GM23338 (cell line): ENCODE data around the gene GPN3. TPM values are rescaled to one million over a fixed set of nuclear protein-coding genes. Genes with fewer than 3 reads are reported as not detected.

Experiments used
- ATAC-seq: fragments of 200-7000 bp; cut with Tn5 transposase; 3 replicates; pipeline ENCODE4 v1.9.1; 2020
- DNase-seq: peaks from one replicate; pipeline ENCODE4 v3.0.0-alpha.2; 2015; ENCODE audit warnings: low spot score
- H2AFZ ChIP-seq: fragments of 200-600 bp; sonication (generic); 2 replicates; pipeline ENCODE4 v1.8.0; 2016; ENCODE audit warnings: antibody characterized with exemption, mild to moderate bottlenecking, moderate library complexity
- H3F3A ChIP-seq: fragments of 200-600 bp; sonication (generic); replicated peaks from 2 replicates; pipeline ENCODE4 v1.8.0; 2017; ENCODE audit warnings: antibody characterized with exemption, mixed run types, low read depth
- H3K27ac ChIP-seq: fragments of 200-600 bp; sonication (generic); 2 replicates; pipeline ENCODE4 v1.6.1; 2016; ENCODE audit warnings: low read depth
- H3K27me3 ChIP-seq: fragments of 200-600 bp; sonication (generic); 2 replicates; pipeline ENCODE4 v1.8.0; 2016; ENCODE audit warnings: mild to moderate bottlenecking, mixed run types, moderate library complexity; ENCODE audit not compliant: insufficient read depth
- H3K36me3 ChIP-seq: fragments of 200-600 bp; sonication (generic); 2 replicates; pipeline ENCODE4 v1.8.0; 2016; ENCODE audit warnings: mild to moderate bottlenecking; ENCODE audit not compliant: insufficient read depth
- H3K4me1 ChIP-seq: fragments of 200-600 bp; sonication (generic); 2 replicates; pipeline ENCODE4 v1.8.0; 2016; ENCODE audit warnings: mild to moderate bottlenecking, moderate library complexity; ENCODE audit not compliant: insufficient read depth
- H3K4me2 ChIP-seq: fragments of 200-600 bp; sonication (generic); 2 replicates; pipeline ENCODE4 v1.7.1; 2017; ENCODE audit warnings: mixed run types
- H3K4me3 ChIP-seq: fragments of 200-600 bp; sonication (generic); 2 replicates; pipeline ENCODE4 v1.6.1; 2016; ENCODE audit warnings: mixed run types
- H3K79me2 ChIP-seq: fragments of 200-600 bp; sonication (generic); replicated peaks from 2 replicates; pipeline ENCODE4 v1.8.0; 2017; ENCODE audit warnings: mild to moderate bottlenecking; ENCODE audit not compliant: insufficient read depth
- H3K9me2 ChIP-seq: fragments of 200-600 bp; sonication (generic); 2 replicates; pipeline ENCODE4 v1.8.0; 2017; ENCODE audit not compliant: insufficient read depth
- H4K20me1 ChIP-seq: fragments of 200-600 bp; sonication (generic); replicated peaks from 2 replicates; pipeline ENCODE4 v1.8.0; 2017; ENCODE audit warnings: mild to moderate bottlenecking; ENCODE audit not compliant: insufficient read depth
- H3K27ac Mint-ChIP-seq: 2 replicates; pipeline ENCODE4 v1.8.0; 2020; ENCODE audit warnings: inconsistent platforms, mild to moderate bottlenecking, moderate library complexity, mixed read lengths
- H3K27me3 Mint-ChIP-seq: 3 replicates; pipeline ENCODE4 v1.8.0; 2022; ENCODE audit warnings: low read depth, mild to moderate bottlenecking, moderate library complexity, mixed read lengths, inconsistent platforms; ENCODE audit not compliant: insufficient read depth, poor library complexity
- H3K36me3 Mint-ChIP-seq: 3 replicates; pipeline ENCODE4 v1.8.0; 2021; ENCODE audit warnings: low read depth, mild to moderate bottlenecking, inconsistent platforms, moderate library complexity, mixed read lengths
- H3K4me1 Mint-ChIP-seq: 3 replicates; pipeline ENCODE4 v1.8.0; 2020; ENCODE audit warnings: mild to moderate bottlenecking, inconsistent platforms, mixed read lengths
- H3K4me3 Mint-ChIP-seq: 3 replicates; pipeline ENCODE4 v1.8.0; 2021; ENCODE audit warnings: moderate library complexity, mild to moderate bottlenecking, inconsistent platforms, mixed read lengths
- H3K9me3 Mint-ChIP-seq: 3 replicates; pipeline ENCODE4 v1.8.0; 2020; ENCODE audit warnings: moderate library complexity, mild to moderate bottlenecking, inconsistent platforms, mixed read lengths
- CREB1 ChIP-seq: fragments of 250-450 bp; sonication (Bioruptor Pico); IDR thresholded peaks from 2 replicates; pipeline ENCODE4 v1.5.0; 2020; ENCODE audit warnings: low read depth, mild to moderate bottlenecking, moderate library complexity
- CTCF ChIP-seq, 2 experiments: fragments of 200-600 bp in 1 of 2; sonication (generic) in 1 of 2; conservative IDR thresholded peaks; 2 replicates each; pipeline versions ENCODE4 v1.5.1 to v1.6.1; 2016 to 2017; ENCODE audit warnings: antibody characterized with exemption in 2 of 2, low read depth in 2 of 2, mild to moderate bottlenecking in 2 of 2, moderate library complexity in 1 of 2
- ETS1 ChIP-seq: IDR thresholded peaks from 2 replicates; pipeline ENCODE4 v1.6.1; 2016; ENCODE audit warnings: antibody characterized with exemption
- EZH2 ChIP-seq: fragments of 200-600 bp; sonication (generic); IDR thresholded peaks from one replicate; pipeline ENCODE4 v1.8.0; 2017; ENCODE audit warnings: antibody characterized with exemption, mild to moderate bottlenecking, low read depth; ENCODE audit not compliant: unreplicated experiment
- EZH2phosphoT487 ChIP-seq: fragments of 200-600 bp; sonication (generic); IDR thresholded peaks from one replicate; pipeline ENCODE4 v1.8.1; 2018; ENCODE audit warnings: antibody characterized with exemption; ENCODE audit not compliant: unreplicated experiment
- JUNB ChIP-seq: IDR thresholded peaks from one replicate; pipeline ENCODE4 v1.6.1; 2016; ENCODE audit warnings: antibody characterized with exemption; ENCODE audit not compliant: unreplicated experiment
- NANOG ChIP-seq: IDR thresholded peaks from 2 replicates; pipeline ENCODE4 v1.6.1; 2016; ENCODE audit warnings: antibody characterized with exemption, borderline replicate concordance
- POLR2AphosphoS5 ChIP-seq: IDR thresholded peaks from 2 replicates; pipeline ENCODE4 v1.6.1; 2016; ENCODE audit warnings: antibody characterized with exemption, low read depth
- REST ChIP-seq: IDR thresholded peaks from one replicate; pipeline ENCODE4 v1.6.1; 2018; ENCODE audit warnings: antibody characterized with exemption; ENCODE audit not compliant: unreplicated experiment
- STAT1 ChIP-seq: IDR thresholded peaks from one replicate; pipeline ENCODE4 v1.6.1; 2016; ENCODE audit warnings: antibody characterized with exemption; ENCODE audit not compliant: unreplicated experiment
- ZNF114 ChIP-seq: fragments of 250-450 bp; sonication (Bioruptor Pico); IDR thresholded peaks from 2 replicates; pipeline ENCODE4 v1.5.0; 2020; ENCODE audit warnings: mild to moderate bottlenecking, moderate library complexity
- ZNF331 ChIP-seq: fragments of 250-450 bp; sonication (Bioruptor Pico); IDR thresholded peaks from 2 replicates; pipeline ENCODE4 v1.5.0; 2020; ENCODE audit warnings: low read depth, mild to moderate bottlenecking, moderate library complexity
- ZNF462 ChIP-seq: fragments of 250-450 bp; sonication (Bioruptor Pico); IDR thresholded peaks from 2 replicates; pipeline ENCODE4 v1.5.0; 2020; ENCODE audit warnings: mild to moderate bottlenecking, moderate library complexity
- polyA plus RNA-seq: library from polyadenylated mRNA; unstranded; fragments of >200 nt; fragmentation: Nextera tagmentation; extraction: Ambion mirVana; gene quantifications from 2 replicates; pipeline ENCODE4 v1.2.1, GENCODE V29; 2016
- total RNA-seq: library from RNA; depleted of rRNA; stranded (reverse); fragments of >200 nt; shearing (Covaris generic); gene quantifications from 2 replicates; pipeline ENCODE4 v1.2.3, GENCODE V29; 2014

The GPN3 gene
- total and polyA plus RNA-seq, 2 experiments from 2014 or later, result 45.0 to 108 TPM

- peaks cover 6% of the 10 kb centered on the region for H3K4me1 Mint-ChIP-seq
- Histone ChIP-seq H3K36me3 (no peaks in the 10 kb centered on the region), H3K27me3 (peaks cover 19% of the 10 kb centered on the region), H2AFZ (no peak overlapping the region), H3K4me3 (no peak overlapping the region), H3K4me1 (peaks cover 6% of the 10 kb centered on the region; the same call in 1 of the 2 replicates), H4K20me1 (no peaks in the 10 kb centered on the region), H3K79me2 (peaks cover 25% of the 10 kb centered on the region), H3F3A (no peaks in the 10 kb centered on the region), H3K4me2 (no peak overlapping the region), H3K9me2 (peaks cover 10% of the 10 kb centered on the region), H3K27ac (no peak overlapping the region)
- TF ChIP-seq JUNB (no peak), ZNF462 (CRISPR knock-in tag) (no peak), REST (no peak), CREB1 (CRISPR knock-in tag) (no peak), STAT1 (no peak), EZH2 (no peak), ETS1 (no peak), ZNF331 (CRISPR knock-in tag) (no peak), CTCF (conservative IDR thresholded peaks at IDR 0.05; ENCODE audit: low read depth in 2 of 2) (no peak), EZH2phosphoT487 (no peak), ZNF114 (CRISPR knock-in tag) (no peak), POLR2AphosphoS5 (no peak), NANOG (no peak)
- DNase-seq, result no peak
- H3K36me3 Mint-ChIP-seq, result peaks cover 11% of the 10 kb centered on the region; the same call in 2 of the 3 replicates
- H3K27ac Mint-ChIP-seq, result no peak overlapping the region
- H3K27me3 Mint-ChIP-seq, result peaks cover 22% of the 10 kb centered on the region
- H3K4me3 Mint-ChIP-seq, result no peak overlapping the region
- H3K9me3 Mint-ChIP-seq, result peaks cover 19% of the 10 kb centered on the region
- no peak for ATAC-seq
These were observed 35.4 kb upstream of the GPN3 start for GRCh38 chr12:110503432-110503831.
